ENCODE measurements around the gene HBP1.
A peak's percentile ranks its signal among the peaks of the same experiment; 100 is the strongest.
"Not testable (repeated sequence)": the region's sequence is repeated elsewhere in the genome, so short reads cannot be mapped to it uniquely, and the experiment has no call there.

Gene HBP1

DNA sequence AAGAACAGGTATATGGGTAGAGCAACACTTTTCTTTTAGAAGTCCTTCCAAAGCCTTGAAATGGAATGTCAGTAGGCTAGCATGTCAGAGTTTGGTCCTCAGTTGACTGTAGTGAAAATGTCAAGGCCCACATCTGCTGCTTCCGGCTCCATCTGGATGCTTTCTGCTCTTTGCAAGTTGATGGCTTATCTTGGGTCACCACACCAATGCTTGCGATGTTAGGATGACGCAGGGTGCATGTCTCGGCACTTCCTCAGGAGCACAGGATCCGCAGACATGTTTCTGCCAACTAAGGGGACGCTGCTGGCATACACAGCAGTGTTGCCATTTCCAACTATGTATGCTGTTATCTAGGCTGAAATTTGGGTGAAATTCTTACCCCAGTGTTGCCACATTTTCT, 14.0 kb upstream of the HBP1 start:
- no peak for DNase-seq (ENCODE audit: low spot score)

DNA sequence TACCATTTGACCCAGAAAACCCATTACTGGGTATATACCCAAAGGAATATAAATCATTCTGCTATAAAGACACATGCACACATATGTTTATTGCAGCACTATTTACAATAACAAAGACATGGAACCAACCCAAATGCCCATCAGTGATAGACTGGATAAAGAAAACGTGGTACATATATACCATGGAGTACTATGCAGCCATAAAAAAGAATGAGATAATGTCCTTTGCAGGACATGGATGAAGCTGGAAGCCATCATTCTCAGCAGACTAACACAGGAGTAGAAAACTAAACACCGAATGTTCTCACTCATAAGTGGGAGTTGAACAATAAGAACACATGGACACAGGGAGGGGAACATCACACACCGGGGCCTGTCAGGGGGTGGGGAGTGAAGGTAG, 13.1 kb upstream of the HBP1 start:
- not testable (repeated sequence) for DNase-seq (ENCODE audit: low spot score)

DNA sequence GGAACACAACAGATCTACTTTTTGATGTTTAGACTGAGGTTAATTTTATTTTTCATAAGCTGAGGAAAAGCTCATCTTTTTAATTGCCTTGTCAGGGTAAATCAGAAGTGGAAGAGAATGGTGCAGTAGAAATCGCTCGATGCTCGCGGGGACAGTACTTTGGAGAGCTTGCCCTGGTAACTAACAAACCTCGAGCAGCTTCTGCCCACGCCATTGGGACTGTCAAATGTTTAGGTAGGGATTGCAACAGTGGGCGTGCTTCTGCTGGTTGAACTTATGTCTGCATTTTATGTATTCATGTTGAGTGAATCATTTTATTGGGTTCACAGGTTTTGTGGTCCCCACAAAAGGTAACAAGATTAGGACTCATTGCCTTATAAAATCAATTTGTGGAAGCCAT, 11.7 kb upstream of the HBP1 start:
- no peak for DNase-seq (ENCODE audit: low spot score)

DNA sequence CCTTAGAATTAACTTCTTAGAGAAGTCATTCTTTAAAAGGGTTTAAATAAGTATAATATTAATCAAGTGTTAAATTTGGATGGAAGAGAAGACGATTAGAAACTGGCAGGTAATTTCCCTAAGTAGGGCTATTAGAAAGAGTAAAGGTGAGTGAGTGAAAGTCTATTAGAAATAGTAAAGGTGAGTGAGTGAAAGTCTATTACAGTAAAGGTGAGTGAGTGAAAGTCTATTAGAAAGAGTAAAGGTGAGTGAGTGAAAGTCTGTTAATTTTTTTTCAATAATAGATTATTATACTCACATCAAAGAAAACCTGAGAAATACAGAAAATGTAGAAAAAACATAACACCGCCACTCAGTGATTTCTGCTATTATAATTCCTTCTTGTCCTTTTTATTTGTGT, 10.8 kb upstream of the HBP1 start:
- DNase-seq (ENCODE audit: low spot score), result no peak

DNA sequence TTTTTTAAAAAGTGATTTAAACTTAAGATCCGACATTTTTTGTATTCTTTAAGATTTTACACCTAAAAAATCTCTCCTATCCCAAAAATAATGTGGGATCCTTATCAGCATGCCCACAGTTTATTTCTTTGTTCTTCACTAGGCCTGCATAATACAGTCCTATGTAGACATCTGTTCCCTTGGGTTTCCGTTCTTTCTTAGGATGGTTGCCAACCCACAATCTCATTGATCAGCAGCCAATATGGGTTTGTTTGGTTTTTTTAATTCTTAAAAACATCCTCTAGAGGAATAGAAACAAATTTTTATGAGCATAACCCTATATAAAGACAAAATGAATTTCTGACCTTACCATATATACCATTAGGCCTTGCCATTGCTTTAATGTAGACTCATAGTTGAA, 8.4 kb upstream of the HBP1 start:
- no peak for DNase-seq (ENCODE audit: low spot score)

DNA sequence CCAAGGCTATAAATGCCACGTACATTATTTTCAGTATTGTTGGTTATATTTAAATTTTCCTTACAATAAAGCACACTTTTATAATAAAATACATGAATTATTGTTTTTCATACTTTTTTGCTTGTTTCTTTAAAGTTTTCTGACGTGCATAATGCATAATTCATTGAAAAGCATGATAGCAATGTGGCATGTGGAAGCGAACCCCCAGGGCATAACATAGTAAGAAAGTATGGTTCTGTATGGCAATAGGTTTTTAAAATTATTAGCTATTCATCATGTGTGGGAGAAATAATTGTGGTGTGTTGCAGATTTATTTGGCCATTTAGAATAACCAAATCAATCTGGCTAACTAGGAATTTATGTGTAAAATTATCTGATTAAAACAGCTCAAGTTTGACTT, 7.4 kb upstream of the HBP1 start:
- no peak for DNase-seq (ENCODE audit: low spot score)

DNA sequence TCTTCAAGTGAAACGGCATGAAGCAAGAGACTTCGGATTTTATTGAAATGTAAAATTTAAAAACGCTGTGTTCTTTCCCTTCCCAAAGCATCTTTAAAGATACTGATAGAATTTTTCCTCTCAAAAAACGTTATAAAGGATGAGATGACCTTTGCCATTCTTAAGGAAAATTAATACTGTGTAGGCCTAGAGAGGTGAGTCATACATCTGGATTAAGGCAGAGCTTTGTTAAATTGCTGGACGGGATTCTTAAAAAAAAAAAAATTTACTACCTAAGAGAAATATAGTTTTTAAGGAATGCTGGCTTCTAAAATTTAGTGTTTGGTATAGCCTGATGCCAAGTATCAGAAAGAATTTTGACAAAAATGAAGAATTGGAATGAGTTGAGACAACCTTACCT, 6.3 kb upstream of the HBP1 start:
- no peak for DNase-seq (ENCODE audit: low spot score)

DNA sequence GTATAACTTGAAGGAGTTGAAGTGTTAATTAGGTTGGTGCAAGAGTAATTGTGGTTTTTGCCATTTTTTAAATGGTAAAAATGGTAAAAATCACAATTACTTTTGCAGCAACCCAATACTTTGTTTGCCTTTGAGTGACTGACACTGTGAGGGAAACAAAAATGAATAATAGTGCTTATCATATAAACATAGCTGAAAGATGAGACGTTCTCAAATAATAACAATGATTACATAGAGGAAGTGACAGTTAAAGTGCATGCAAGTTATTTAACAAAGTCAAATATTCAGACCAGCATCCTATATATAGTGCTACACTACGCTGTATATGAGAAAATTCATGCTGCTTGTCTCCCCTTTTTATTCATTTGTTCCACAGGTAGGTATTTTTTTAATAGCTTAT, 4.7 kb upstream of the HBP1 start:
- DNase-seq (ENCODE audit: low spot score), result no peak

DNA sequence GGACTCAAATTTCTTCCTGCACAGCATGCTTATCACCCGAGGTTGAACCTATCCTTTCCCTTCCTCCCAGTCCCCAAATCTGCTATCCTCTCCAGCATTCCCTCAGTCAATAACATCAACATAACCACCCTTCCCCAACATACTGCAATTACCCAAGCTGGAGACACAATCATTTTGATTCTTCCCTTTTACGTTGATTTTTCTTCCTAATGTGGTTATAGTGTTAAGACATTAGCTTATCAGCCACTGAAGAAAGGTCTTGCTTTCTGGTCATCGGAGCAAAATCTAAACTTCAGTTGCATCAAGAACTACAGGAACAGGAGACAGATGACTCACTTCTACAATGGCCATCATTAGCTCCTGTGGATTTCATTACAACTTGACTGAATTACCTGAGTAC, 3.5 kb upstream of the HBP1 start:
- DNase-seq (ENCODE audit: low spot score), result no peak

DNA sequence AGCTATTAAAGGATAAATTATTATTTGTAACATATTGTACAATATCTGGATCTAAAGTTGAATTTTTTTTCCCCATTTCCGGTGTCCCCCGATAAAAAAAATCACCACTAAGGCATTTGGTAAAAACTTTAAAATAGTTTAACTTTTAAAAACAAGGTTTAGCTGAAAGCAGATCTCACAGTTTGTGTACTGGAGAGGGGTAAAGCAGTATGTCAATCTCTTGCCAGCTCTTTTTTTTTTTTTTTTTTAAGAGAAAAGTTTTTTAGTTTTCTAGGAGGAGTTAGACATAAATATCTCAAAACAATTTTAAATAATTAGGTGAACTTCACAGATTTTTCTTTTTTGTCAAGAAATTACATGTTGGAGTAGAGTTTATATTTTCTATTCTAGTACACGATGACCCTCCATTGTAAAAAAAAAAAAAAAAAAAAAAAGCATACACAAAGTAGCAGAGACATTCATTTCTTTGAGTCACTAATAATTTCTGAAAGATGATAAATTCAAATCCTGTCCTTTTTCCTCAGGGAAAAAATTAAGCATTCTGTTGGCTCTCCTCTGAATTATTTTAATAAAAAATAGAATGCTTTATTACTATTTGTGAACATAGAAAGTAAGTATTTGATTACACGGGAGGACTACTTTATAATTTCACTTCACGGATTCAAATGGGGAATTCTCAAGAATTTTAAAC, 1.9 kb upstream of the HBP1 start:
- DNase-seq (ENCODE audit: low spot score), result no peak

DNA sequence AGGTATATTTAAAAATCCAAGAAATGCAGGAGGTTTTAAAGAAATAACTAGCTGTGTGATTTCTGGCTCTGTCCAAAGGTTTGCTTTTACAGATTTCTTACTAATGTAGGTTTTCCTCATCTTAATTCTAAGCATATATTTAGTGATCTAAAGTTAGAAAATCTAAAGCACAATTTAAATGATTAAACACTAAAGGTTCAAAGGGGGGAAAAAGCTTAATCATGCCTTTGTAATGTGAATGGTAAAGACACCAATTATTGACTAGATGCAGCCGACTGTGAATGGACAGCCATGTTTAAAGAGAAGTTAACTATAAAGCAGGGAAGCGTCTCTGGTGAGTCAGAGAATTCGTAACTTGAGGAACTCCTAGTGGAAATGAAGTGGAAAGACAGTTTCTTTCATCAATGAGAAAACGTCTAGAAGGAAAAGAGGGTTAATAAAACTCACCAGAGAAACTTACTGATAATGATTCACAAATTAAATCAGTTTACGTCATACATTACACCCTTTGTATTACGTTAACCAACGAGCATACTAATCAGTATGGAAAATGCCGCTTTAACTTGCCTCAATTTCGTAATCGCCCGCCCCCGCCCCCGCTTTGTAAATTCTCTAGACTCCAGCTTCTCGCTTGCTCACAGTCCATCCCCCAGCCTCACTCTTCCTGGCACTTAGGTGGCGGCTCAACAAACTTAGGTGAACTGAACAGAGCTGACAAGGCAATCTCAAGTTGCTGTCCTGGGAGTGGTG, 1.1 kb upstream of the HBP1 start:
- peak; percentile 60 for DNase-seq (ENCODE audit: low spot score)

DNA sequence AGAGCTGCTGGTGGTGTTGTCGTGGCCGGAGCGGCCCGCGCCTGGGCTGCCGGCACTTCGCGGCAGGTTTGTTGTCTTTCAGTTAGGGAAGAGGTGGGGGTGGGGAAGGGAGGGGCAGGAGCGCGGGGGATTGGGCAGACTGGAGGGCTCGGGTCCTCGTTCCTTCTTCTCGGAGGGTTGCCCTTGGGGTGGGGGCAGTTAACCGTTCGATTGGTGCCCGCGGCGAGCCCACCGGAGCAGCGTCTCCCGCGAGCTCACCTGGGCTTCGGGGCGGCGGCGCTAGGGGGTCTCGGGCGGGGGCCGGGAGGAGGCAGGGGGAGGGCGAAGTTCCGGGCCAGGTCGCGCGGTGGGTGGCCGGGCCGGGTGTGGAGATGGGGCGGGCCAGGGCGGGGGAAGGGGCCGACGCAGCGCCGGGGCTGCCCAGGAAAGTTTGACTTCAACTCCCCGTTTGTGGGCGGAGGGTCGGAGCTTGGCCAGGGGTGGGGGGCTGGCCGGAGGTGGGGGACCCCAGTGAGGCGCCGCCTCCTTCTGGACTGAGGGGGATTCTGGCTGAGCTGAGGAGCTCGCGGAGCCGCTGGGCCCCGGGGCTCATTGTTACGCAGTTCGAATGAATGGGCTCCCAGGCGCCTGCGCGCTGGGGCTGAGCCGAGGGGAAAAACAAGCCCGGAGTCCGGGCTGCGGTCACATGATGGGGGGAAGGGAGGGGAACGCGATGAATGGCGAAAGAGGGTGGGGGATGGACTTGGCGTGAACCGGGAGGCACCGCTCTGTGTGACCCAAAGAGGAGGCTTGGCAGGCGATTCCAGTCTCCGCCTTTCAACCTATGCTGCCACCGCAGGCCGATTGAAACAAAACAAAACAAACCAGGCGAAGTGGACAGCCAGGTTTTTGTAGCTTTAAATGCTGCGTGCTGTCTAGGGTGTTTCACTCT, 582 bp downstream of the HBP1 start:
- peak; percentile 97 for DNase-seq (ENCODE audit: low spot score)

DNA sequence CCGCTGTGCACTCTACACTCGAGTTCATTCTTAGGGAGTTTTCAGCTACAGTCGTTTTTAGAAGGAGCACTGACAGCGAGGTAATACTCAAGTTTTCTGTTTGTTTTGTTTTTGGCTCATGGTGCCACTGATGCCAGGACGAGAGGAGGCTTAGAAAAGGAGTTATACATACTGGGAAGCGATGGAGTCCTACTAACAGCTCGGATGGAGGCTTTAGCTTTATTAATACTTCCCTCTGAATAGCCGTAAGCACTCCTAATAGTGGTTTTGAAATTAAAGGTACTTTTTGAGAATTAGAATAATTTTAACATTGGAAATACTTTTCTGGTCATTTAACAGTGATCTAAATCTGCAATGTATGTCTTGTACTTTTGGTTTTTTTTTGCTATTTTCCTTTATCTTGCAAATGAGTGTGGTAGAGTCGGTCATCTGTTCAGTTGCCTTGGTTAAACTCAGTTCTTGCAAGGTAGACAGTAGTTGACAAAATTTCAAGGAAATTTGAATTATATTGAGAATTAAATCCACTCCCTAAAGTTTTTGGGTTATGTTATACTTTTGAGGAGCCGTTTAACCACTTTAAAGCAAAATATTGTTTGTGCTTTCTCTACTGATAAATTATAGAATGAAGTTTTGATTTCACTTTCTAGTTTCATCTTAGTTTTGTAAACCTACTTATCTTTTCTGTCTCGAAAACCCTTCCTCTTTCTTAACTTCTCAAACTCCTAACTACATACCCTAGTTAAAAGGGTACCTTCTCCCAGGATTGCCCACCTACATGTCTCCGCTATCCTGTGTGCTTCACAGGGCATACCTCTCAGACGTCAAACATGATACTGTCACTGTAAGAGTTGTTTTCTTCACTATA, 1.5 kb downstream of the HBP1 start:
- no peak for DNase-seq (ENCODE audit: low spot score)

DNA sequence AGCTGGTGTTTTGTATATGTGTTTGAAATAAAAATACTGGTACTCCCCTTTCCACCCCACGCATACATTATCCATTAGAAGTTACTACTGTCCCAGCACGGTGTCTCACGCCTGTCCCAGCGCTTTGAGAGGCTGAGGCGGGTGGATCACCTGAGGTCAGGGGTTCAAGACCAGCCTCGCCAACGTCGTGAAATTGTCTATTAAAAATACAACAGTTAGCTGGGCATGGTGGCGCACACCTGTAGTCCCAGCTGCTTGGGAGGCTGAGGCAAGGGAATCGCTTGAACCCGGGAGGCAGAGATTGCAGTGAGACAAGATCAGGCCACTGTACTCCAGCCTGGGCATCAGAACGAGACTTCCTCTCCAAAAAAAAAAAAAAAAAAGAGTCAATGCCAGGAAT, 2.7 kb downstream of the HBP1 start:
- DNase-seq (ENCODE audit: low spot score), result no peak

DNA sequence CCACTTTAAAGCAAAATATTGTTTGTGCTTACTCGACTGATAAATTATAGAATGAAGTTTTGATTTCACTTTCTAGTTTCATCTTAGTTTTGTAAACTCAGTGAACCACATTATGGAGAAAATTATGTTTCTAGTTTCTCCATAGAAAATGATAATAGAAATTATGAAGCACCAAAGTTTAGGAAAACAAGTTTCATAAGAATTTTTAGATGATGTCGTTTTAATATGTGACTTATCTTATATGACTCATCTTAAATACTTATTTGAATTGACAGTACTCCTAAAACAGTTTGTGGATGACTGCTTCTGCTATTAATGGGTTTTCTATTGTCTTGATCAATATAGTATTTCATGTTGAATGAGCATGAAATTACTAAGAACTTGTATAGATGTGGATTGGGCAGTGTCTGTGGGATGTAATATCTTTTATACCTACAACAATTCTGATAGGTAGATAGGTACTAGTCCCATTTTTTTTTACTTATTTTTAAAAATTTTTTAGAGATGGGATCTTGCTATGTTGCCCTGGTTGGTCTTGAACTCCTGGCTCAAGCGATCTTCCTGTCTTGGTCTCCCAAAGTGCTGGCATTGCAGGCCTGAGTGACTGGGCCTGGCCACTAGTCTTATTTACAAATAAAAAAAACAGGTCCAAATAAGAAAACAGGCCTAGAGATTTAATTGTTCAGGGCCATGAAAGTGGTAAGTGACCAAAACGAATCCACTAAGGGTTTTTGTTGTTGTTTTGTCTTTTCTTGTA, 3.7 kb downstream of the HBP1 start:
- no peak for DNase-seq (ENCODE audit: low spot score)

DNA sequence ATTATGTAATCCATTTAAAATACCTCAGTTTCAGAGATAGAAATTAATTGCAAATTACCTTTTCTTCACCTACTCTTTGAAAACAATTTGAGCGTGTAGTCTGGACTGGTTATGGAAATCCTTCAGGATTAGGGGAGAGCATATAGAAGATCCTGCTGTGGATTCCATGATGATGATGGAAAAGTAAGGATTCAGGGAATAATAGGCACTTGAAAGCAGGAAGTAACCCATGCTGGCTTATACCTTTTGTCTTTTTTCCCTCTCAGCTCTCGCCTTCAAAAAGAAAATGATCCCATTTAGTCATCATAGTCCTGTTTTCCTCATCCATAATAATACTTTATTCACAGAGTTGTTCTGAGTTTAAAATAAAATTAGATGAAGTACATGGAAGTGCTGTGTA, 4.4 kb downstream of the HBP1 start:
- DNase-seq (ENCODE audit: low spot score), result no peak

DNA sequence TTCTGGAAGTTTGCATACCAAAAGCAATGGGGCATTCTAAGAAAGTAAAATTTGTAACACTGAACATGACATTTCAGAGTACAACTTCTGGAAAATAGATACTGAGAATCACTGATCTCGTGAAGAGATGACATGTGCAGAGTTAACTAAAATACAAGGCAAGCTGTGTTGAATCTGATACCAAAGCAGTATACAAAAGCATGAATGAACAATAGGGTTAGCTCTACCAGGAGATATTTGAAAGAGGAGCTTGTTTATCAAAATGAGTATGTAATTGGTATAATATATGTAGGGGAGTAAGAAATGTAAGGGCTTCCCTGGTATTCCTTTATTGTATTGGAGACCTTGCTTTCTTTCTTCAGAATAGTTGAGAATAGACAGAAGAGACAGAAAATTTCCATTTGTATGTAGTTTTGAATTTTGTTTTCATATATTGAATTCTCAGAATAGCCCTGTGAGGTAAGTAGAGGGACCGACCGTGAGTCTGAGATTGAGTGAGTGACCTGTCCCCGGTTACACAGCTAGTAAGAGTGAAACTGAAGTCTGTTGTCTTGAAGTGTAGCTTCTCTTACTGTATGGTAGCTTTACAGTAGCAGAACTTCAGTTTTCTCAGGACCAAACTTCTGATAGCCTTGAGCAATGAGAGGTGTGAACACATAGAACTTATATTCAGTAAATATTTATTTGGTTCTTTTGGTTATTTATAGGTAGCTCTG, 5.0 kb downstream of the HBP1 start:
- no peak for DNase-seq (ENCODE audit: low spot score)

DNA sequence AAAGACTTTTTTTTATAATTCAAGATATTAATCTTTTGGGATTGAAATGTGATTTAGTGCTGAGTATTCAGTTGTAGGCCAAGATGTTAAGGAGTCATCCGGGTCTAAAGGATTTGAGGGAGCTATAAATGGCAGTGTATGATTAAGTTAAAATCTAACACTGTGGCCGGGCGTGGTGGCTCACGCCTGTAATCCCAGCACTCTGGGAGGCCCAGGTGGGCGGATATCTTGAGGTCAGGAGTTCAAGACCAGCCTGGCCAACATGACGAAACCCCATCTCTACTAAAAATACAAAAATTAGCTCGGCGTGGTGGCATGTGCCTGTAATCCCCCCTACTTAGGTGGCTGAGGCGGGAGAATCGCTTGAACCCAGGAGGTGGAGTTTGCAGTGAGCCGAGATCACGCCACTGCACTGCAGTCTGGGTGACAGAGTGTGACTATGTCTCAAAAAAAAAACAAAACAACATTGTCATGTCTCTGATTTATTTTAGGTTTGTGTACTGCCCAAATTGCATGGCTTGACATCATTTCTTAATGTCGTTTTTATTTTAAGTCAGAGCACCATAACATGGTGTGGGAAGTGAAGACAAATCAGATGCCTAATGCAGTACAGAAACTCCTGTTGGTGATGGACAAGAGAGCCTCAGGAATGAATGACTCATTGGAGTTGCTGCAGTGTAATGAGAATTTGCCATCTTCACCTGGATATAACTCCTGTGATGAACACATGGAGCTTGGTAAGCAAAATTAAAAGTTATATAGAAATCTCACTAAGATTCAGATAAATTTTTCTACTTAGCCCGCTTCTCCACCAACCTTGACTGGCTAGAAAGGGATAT, 10.7 kb downstream of the HBP1 start:
- DNase-seq (ENCODE audit: low spot score), result no peak

DNA sequence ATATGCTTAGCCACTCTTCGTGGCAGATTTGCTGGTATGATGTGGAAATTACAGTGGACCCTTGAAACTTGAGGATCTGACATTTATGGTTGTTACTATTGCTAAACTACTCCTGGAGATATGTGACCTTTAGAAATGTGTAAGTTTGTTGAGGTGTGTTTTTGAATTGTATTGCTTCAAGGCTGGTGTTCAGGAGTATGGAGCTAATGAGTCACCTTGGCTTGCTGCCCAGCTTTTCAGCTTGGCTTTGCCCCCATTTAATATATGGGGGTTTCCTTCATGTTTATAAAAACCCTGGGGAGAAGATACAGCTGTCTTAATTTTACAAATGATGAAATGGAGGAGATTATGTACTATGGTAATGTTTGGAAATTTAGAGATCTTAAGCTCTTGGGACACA, 11.6 kb downstream of the HBP1 start:
- no peak for DNase-seq (ENCODE audit: low spot score)

DNA sequence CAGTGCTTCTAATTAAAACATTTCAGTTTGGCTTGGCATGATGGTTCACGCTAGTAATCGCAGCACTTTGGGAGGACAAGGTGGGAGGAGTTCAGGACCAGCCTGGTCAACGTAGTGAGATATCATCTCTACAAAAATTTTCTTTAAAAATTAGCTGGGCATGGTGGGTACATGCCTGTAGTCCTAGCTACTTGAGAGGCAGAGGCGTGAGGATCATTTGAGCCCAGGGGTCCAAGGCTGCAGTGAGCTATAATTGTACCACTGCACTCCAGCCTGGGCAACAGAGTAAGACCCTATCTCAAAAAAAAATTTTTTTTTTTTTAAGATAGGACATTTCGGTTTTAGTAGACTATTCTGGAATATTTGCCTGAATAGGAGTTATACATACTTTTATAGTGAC, 12.4 kb downstream of the HBP1 start:
- no peak for DNase-seq (ENCODE audit: low spot score)
